Activated naive CD4-positive, alpha-beta T cell treated with anti-CD3 and anti-CD28 coated beads, Interleukin-2, amount 50 U/mL, for 72 hours (primary cell): ENCODE measurements around the gene SLC17A8. TPM values are rescaled to one million over a fixed set of nuclear protein-coding genes. Genes with fewer than 3 reads are reported as not detected.

ENCODE experiments used
- ATAC-seq, 2 donors: fragments of 150-1000 bp; cut with Tn5 transposase; 2 replicates each; pipeline ENCODE4 v1.10.0; 2021; ENCODE audit warnings: mild to moderate bottlenecking in 2 of 2, moderate library complexity in 2 of 2
- DNase-seq, 2 donors: peaks; one replicate each; pipeline ENCODE4 v3.0.0; 2021 to 2022; ENCODE audit warnings: low spot score in 2 of 2
- H3K27ac Mint-ChIP-seq, 2 donors: one replicate each; pipeline ENCODE4 v1.8.0; 2022; ENCODE audit warnings: mild to moderate bottlenecking in 2 of 2, mixed read lengths in 2 of 2
- H3K36me3 Mint-ChIP-seq, 2 donors: one replicate each; pipeline ENCODE4 v1.8.0; 2022; ENCODE audit warnings: mixed read lengths in 2 of 2
- H3K9me3 Mint-ChIP-seq, 2 donors: one replicate each; pipeline ENCODE4 v1.8.0; 2022; ENCODE audit warnings: mixed read lengths in 2 of 2
- total RNA-seq, 2 donors: library from RNA; stranded (reverse); gene quantifications; one replicate each; pipeline ENCODE4 v1.2.3, GENCODE V29; 2022

SLC17A8 gene
- total RNA-seq, 2 donors from 2014 or later = not detected

- Mint-ChIP-seq H3K9me3 (no peaks in the 10 kb centered on the region), H3K36me3 (no peaks in the 10 kb centered on the region), H3K27ac (no peak overlapping the region)
- ATAC-seq (no peak), DNase-seq (no peak)
Measured at GRCh38 chr12:100359248-100359647, 2.4 kb downstream of the SLC17A8 start.

DNA sequence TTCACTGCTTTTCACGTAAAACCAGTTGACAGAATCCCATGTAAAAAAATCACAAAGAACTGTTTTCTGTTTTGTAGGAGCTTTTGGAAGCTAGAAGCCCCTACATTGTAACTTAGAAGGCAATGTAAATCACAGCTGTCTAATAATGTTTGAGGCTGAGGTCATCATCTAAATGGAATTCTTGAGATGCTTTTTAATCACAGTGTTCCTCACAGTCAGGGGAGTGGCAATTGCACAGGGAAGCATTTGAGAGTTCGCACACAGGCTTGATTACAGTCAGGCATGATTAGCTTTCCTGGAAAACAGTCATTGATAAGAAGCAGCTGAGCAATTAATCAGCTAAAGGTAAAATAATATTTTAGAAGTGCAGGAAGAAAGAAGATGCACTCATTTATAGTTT is 2.9 kb downstream of the SLC17A8 start:
- Mint-ChIP-seq H3K36me3 (no peaks in the 10 kb centered on the region), H3K27ac (no peak overlapping the region), H3K9me3 (no peaks in the 10 kb centered on the region)
- DNase-seq (no peak), ATAC-seq (no peak)

GRCh38 chr12:100360450-100360849 is 3.6 kb downstream of the SLC17A8 start:
- no peak for DNase-seq
- ATAC-seq = no peak
- no peaks in the 10 kb centered on the region for H3K9me3 Mint-ChIP-seq
- H3K36me3 Mint-ChIP-seq = no peaks in the 10 kb centered on the region
- H3K27ac Mint-ChIP-seq = no peak overlapping the region

GRCh38 chr12:100364324-100364723 is 7.5 kb downstream of the SLC17A8 start:
- Mint-ChIP-seq H3K27ac (no peak overlapping the region), H3K9me3 (peaks cover 0 to under 1% of the 10 kb centered on the region in 2 donors)

DNA sequence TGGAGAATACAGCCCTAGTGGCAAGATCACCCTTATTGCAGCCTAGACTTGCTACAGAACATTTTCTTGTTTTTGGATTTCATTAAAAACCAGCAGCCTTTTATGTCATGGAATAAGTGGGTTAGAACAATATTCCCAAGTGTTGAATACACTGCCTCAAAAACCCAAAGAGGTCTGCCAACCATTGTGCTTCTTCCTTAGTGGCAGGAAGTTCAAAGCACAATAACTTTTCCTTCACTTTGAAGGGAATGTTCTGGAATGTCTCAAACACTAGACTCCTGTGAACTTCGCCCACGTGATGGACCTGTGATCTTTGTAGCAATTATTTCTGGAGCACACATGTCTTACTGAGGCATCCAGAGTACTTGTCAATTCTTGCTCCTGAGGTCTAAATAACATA is 8.5 kb downstream of the SLC17A8 start:
- Mint-ChIP-seq H3K27ac (no peak overlapping the region), H3K36me3 (peaks cover 0 to 5% of the 10 kb centered on the region in 2 donors), H3K9me3 (peaks cover 0 to 3% of the 10 kb centered on the region in 2 donors)
- DNase-seq = no peak
- no peak for ATAC-seq

More at GRCh38 chr12:100364324-100364723, 7.5 kb downstream of the SLC17A8 start:
- H3K36me3 Mint-ChIP-seq = peaks cover 0 to under 1% of the 10 kb centered on the region in 2 donors
- DNase-seq (no peak), ATAC-seq (no peak)

DNA sequence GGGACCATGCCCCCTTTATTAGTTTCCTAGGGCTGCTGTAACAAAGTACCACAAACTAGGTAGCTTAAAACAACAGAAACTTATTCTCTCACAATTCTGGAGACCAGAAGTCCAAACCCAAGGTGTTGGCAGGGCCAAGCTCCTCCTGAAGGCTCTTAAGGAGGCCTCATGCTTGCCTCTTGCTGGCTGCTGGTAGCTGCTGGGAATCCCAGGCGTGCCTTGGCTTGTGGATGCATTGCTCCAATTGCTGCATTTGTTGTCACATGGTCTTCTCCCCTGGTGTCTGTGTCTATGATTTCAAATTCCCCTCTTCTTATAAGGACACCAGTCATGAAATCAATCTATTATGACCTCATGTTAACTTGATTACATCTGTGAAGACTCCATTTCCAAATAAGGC is 11.2 kb downstream of the SLC17A8 start:
- Mint-ChIP-seq H3K9me3 (peaks cover 0 to 3% of the 10 kb centered on the region in 2 donors), H3K27ac (no peak overlapping the region), H3K36me3 (peaks cover 0 to 5% of the 10 kb centered on the region in 2 donors)
- ATAC-seq = no peak
- DNase-seq = no peak

DNA sequence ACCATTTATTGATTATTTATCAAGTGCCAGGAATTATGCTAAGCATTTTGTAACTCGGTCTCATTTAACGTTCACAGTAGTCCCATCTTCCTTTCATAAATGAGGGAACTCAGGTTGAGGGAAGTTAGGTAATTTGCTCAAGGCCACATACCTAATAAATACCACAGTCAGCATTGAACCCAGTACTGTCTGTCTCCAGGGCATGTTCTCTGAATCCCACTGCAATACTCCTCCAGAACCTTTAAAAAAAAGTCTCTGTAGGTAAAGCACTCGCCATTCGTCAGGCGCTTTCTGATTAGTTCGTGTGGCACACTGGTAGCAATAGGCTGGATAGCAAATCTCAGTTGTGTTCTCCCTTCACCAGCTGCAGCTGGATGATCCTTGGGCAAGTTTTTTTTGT is 14.3 kb downstream of the SLC17A8 start:
- Mint-ChIP-seq H3K27ac (no peak overlapping the region), H3K9me3 (peaks cover 0 to 3% of the 10 kb centered on the region in 2 donors), H3K36me3 (peaks cover 0 to 5% of the 10 kb centered on the region in 2 donors)
- no peak for DNase-seq
- ATAC-seq = no peak

GRCh38 chr12:100372853-100373640 is 16.2 kb downstream of the SLC17A8 start:
- DNase-seq (no peak), ATAC-seq (no peak)
- no peak overlapping the region for H3K27ac Mint-ChIP-seq
- peaks cover 0 to 5% of the 10 kb centered on the region in 2 donors for H3K36me3 Mint-ChIP-seq
- peaks cover 0 to 3% of the 10 kb centered on the region in 2 donors for H3K9me3 Mint-ChIP-seq

DNA sequence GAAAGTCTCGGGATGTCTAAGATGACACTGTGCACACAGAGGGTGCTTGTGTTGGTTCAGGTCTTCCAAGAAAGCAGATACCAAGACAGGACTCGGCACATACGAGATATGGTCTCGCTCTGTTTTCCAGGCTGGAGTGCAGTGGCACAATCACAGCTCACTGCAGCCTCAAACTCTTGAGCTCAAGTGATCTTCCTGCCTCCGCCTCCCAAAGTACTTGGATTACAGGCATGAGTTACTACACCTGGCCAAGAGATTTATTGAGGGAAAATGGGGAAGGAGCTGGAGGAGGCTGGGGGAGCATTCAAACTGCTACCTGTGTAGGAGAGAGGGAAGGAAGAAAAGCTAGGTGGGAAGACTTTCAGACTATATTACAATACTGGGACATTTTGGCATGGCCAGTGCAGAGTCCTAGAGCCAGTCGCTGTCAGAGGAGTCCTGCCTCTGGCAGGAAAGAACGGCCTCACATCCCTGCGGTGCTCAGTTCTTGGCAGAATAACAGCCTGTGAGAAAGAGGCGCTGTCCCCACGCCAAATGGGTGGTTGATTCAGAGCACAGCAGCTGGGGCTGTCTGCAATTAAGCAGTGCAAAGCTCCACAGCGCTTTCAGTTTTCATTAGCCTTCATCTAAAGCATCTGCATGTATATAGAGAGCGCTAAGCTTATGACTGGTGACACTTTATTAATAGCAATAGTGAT is 18.3 kb downstream of the SLC17A8 start:
- DNase-seq (no peak), ATAC-seq (no peak)
- H3K36me3 Mint-ChIP-seq = no peaks in the 10 kb centered on the region
- no peaks in the 10 kb centered on the region for H3K9me3 Mint-ChIP-seq
- H3K27ac Mint-ChIP-seq = no peak overlapping the region

GRCh38 chr12:100376161-100376560 is 19.3 kb downstream of the SLC17A8 start:
- Mint-ChIP-seq H3K36me3 (no peaks in the 10 kb centered on the region), H3K27ac (no peak overlapping the region), H3K9me3 (no peaks in the 10 kb centered on the region)
- ATAC-seq (no peak), DNase-seq (no peak)

DNA sequence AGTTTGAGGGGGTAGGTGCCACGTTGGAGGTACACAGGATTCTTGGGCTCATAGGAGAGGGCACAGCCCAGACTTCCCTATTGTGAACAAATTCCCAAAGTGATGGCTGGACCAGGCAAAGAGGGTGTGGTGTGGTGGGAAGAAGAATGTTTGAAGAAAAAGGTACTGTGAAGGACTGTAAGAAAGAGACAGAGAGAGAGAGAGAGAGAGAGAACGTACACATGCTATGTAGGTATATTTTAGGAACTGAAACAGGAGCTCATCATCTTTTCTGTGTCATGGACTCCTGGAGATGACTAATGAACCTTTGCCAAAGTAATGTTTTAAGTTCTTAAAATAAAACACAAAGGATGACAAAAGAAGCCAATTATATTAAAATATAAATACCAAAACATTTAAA is 24.5 kb downstream of the SLC17A8 start:
- DNase-seq (no peak), ATAC-seq (no peak)
- Mint-ChIP-seq H3K27ac (no peak overlapping the region), H3K9me3 (no peaks in the 10 kb centered on the region), H3K36me3 (no peaks in the 10 kb centered on the region)

GRCh38 chr12:100382338-100382737 is 25.5 kb downstream of the SLC17A8 start:
- Mint-ChIP-seq H3K36me3 (no peaks in the 10 kb centered on the region), H3K27ac (no peak overlapping the region), H3K9me3 (no peaks in the 10 kb centered on the region)
- ATAC-seq = no peak
- DNase-seq = no peak

GRCh38 chr12:100383586-100384558 is 27.0 kb downstream of the SLC17A8 start:
- no peak for ATAC-seq
- Mint-ChIP-seq H3K27ac (no peak overlapping the region), H3K9me3 (no peaks in the 10 kb centered on the region), H3K36me3 (no peaks in the 10 kb centered on the region)
- no peak for DNase-seq

GRCh38 chr12:100384559-100384935 is 27.7 kb downstream of the SLC17A8 start:
- Mint-ChIP-seq H3K9me3 (no peaks in the 10 kb centered on the region), H3K36me3 (no peaks in the 10 kb centered on the region), H3K27ac (no peak overlapping the region)
- ATAC-seq (no peak), DNase-seq (no peak)

DNA sequence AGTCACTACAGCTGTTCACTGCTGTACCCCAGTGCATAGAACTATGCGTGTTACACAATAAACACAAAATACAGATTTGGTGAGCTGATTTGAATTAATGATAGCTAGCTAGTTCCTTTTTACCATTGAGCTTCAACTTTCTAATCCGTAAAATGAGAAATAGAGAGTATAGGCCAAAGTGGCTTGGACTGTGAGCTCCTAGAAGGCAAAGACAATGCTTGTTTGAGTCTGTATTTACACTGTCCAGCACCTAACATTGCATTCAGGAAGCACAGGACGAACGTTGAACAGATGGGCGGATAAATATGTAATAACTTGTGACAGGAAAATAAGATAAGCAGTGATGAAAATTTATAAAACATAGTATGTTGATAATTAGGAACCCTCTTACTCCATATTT is 31.5 kb downstream of the SLC17A8 start:
- Mint-ChIP-seq H3K27ac (no peak overlapping the region), H3K36me3 (no peaks in the 10 kb centered on the region), H3K9me3 (no peaks in the 10 kb centered on the region)
- DNase-seq (no peak), ATAC-seq (no peak)

- no peak for DNase-seq
- H3K9me3 Mint-ChIP-seq = no peaks in the 10 kb centered on the region
Measured at GRCh38 chr12:100391856-100392255, 35.0 kb downstream of the SLC17A8 start.

GRCh38 chr12:100393200-100393599 is 36.3 kb downstream of the SLC17A8 start:
- DNase-seq (no peak), ATAC-seq (no peak)
- Mint-ChIP-seq H3K36me3 (no peaks in the 10 kb centered on the region), H3K9me3 (no peaks in the 10 kb centered on the region), H3K27ac (no peak overlapping the region)

More at GRCh38 chr12:100391856-100392255, 35.0 kb downstream of the SLC17A8 start:
- Mint-ChIP-seq H3K36me3 (no peaks in the 10 kb centered on the region), H3K27ac (no peak overlapping the region)
- no peak for ATAC-seq
